BJ (cell line): Measurements from ENCODE around the gene DIS3L2. TPM values are rescaled to one million over a fixed set of nuclear protein-coding genes. Genes with fewer than 3 reads are reported as not detected.
A peak's percentile ranks its signal among the peaks of the same experiment; 100 is the strongest.

Experiments used
- CTCF ChIA-PET: fragments of 350-600 bp; formaldehyde crosslinking; extraction: SDS; loops from one replicate; lab custom pipeline; 2021; ENCODE audit warnings: antibody characterized with exemption, inconsistent platforms; lab: Yijun Ruan, JAX
- POLR2A ChIA-PET: fragments of 300-600 bp; sonication (Branson Sonifier 250); formaldehyde crosslinking; extraction: SDS; loops from one replicate; lab custom pipeline; 2021; ENCODE audit warnings: antibody characterized with exemption; lab: Charles Lee
- DNase-seq: peaks from one replicate; pipeline ENCODE4 v3.0.0-alpha.2; 2011; ENCODE audit warnings: low read depth
- H3K27me3 ChIP-seq: 2 replicates; pipeline ENCODE4 v1.6.0; 2011; ENCODE audit warnings: low read length; ENCODE audit not compliant: control insufficient read depth, insufficient read depth
- H3K36me3 ChIP-seq: 2 replicates; pipeline ENCODE4 v1.5.1; 2011; ENCODE audit warnings: low read length; ENCODE audit not compliant: control insufficient read depth, insufficient read depth
- H3K4me3 ChIP-seq: 2 replicates; pipeline ENCODE4 v1.5.1; 2011; ENCODE audit warnings: low read depth, mild to moderate bottlenecking, control low read depth, low read length
- CTCF ChIP-seq: IDR thresholded peaks from 2 replicates; pipeline ENCODE4 v1.5.1; 2011; ENCODE audit warnings: low read depth, mild to moderate bottlenecking, control low read depth, inconsistent platforms, low read length, moderate library complexity; ENCODE audit not compliant: insufficient read depth
- polyA plus RNA-seq: library from polyadenylated mRNA; depleted of rRNA; stranded (reverse); fragments of >200 nt; gene quantifications from 2 replicates; pipeline ENCODE4 v1.2.3, GENCODE V29; 2011

Gene DIS3L2
- polyA plus RNA-seq, 1 experiment: 12.4 TPM

GRCh38 chr2:232327105-232328031 lies 365.9 kb downstream of the DIS3L2 start:
- ChIA-PET POLR2A (no interaction called here), CTCF (interaction anchor here (0.6 to 11.7 kb wide), 26 partner anchors 9 to 442 kb away, joined by 3 to 186 read pairs (median 5); partner anchors contain the start of gene NPPC)
- Histone ChIP-seq H3K27me3 (no peaks in the 10 kb centered on the region), H3K4me3 (no peak overlapping the region), H3K36me3 (no peaks in the 10 kb centered on the region)
- TF ChIP-seq CTCF: peak; percentile 78
- peak; percentile 0 for DNase-seq

- Histone ChIP-seq H3K4me3 (no peak overlapping the region), H3K36me3 (no peaks in the 10 kb centered on the region), H3K27me3 (no peaks in the 10 kb centered on the region)
- CTCF ChIA-PET: interaction anchor here (0.7 to 11.7 kb wide), 11 partner anchors 13 to 443 kb away, joined by 3 to 186 read pairs (median 5); partner anchors contain the start of gene NPPC
- no peak for DNase-seq
- POLR2A ChIA-PET: no interaction called here
- TF ChIP-seq CTCF: no peak
These were observed 366.5 kb downstream of the DIS3L2 start for GRCh38 chr2:232328032-232328422.

GRCh38 chr2:232328516-232329460 lies 367.3 kb downstream of the DIS3L2 start:
- POLR2A ChIA-PET: no interaction called here
- Histone ChIP-seq H3K4me3 (no peak overlapping the region), H3K27me3 (no peaks in the 10 kb centered on the region), H3K36me3 (no peaks in the 10 kb centered on the region)
- no peak for DNase-seq
- CTCF ChIA-PET: interaction anchor here (0.6 to 11.7 kb wide), 7 partner anchors 36 to 443 kb away, joined by 4 to 186 read pairs (median 5); partner anchors contain the start of gene NPPC
- no peak for TF ChIP-seq CTCF

GRCh38 chr2:232329716-232330067 lies 368.2 kb downstream of the DIS3L2 start:
- TF ChIP-seq CTCF: no peak
- ChIA-PET POLR2A (no interaction called here), CTCF (interaction anchor here (11.7 kb wide), 1 partner anchor 405 kb away, joined by 186 read pairs; the partner anchor contains the start of gene NPPC)

More at GRCh38 chr2:232329716-232330067, 368.2 kb downstream of the DIS3L2 start:
- no peak for DNase-seq
- Histone ChIP-seq H3K27me3 (no peaks in the 10 kb centered on the region), H3K36me3 (no peaks in the 10 kb centered on the region), H3K4me3 (no peak overlapping the region)
